Peyer's patch (tissue), 4 donors: ENCODE data around the gene CDC42BPA. TPM values are rescaled to one million over a fixed set of nuclear protein-coding genes. Genes with fewer than 3 reads are reported as not detected.

Source experiments
- DNase-seq, 3 donors: peaks; one replicate each; pipeline ENCODE4 v3.0.0-alpha.2; 2017 to 2019
- H3K27ac ChIP-seq, 4 donors: fragments of 200-600 bp; sonication (generic); one replicate each; pipeline ENCODE4 v1.5.1; 2016 to 2019
- H3K27me3 ChIP-seq, 2 donors: fragments of 200-600 bp; sonication (generic); one replicate each; pipeline ENCODE4 v1.5.1; 2019
- H3K36me3 ChIP-seq, 3 donors: fragments of 200-600 bp; sonication (generic); one replicate each; pipeline ENCODE4 v1.5.1; 2016 to 2019
- H3K4me1 ChIP-seq, 4 donors: fragments of 200-600 bp; sonication (generic); one replicate each; pipeline ENCODE4 v1.5.1; 2016 to 2019
- H3K4me3 ChIP-seq, 4 donors: fragments of 200-600 bp; sonication (generic); 1 replicate in 3 of 4; 2 replicates in 1 of 4; pipeline ENCODE4 v1.5.1; 2016 to 2019; ENCODE audit warnings: mild to moderate bottlenecking in 1 of 4
- H3K9me3 ChIP-seq, 4 donors: fragments of 200-600 bp; sonication (generic); one replicate each; pipeline ENCODE4 v1.5.1; 2016 to 2019; ENCODE audit warnings: mild to moderate bottlenecking in 1 of 4
- CTCF ChIP-seq, 6 experiments: fragments of 450-650 bp in 4 of 6; fragments of 200-600 bp in 2 of 6; sonication (generic) in 1 of 6; IDR thresholded peaks; one replicate each; pipeline ENCODE4 v1.5.1; 2017 to 2019; ENCODE audit warnings: antibody characterized with exemption in 6 of 6, mild to moderate bottlenecking in 3 of 6, moderate library complexity in 1 of 6
- POLR2A ChIP-seq, 2 donors: fragments of 450-650 bp; IDR thresholded peaks; one replicate each; pipeline ENCODE4 v1.5.1; 2017; ENCODE audit warnings: antibody characterized with exemption in 2 of 2, mild to moderate bottlenecking in 2 of 2, moderate library complexity in 2 of 2
- total RNA-seq, 4 donors: library from RNA; depleted of rRNA; stranded (reverse); fragments of >200 nt; gene quantifications; one replicate each; pipeline ENCODE4 v1.1.0, GENCODE V29; 2016

The CDC42BPA gene
- total RNA-seq, 4 donors from 2014 or later: 49.3 to 107 (median 53.9) TPM

GRCh38 chr1:226954777-226955176 lies 363.5 kb downstream of the CDC42BPA start:
- DNase-seq: peak in 1 of 3 donors; percentile 18
- Histone ChIP-seq H3K9me3 (no peaks in the 10 kb centered on the region), H3K27me3 (no peaks in the 10 kb centered on the region), H3K4me3 (no peak overlapping the region), H3K27ac (no peak overlapping the region), H3K36me3 (no peaks in the 10 kb centered on the region), H3K4me1 (no peaks in the 10 kb centered on the region)
- TF ChIP-seq CTCF (IDR thresholded peaks at IDR 0.05) (no peak), POLR2A (IDR thresholded peaks at IDR 0.05) (no peak)

- Histone ChIP-seq H3K27ac (no peak overlapping the region), H3K36me3 (no peaks in the 10 kb centered on the region), H3K4me3 (no peak overlapping the region), H3K4me1 (no peaks in the 10 kb centered on the region), H3K27me3 (no peaks in the 10 kb centered on the region), H3K9me3 (no peaks in the 10 kb centered on the region)
- TF ChIP-seq CTCF (IDR thresholded peaks at IDR 0.05) (no peak), POLR2A (IDR thresholded peaks at IDR 0.05) (no peak)
- peak in 1 of 3 donors; percentile 36 for DNase-seq
Observed at GRCh38 chr1:226954337-226954736, 364.0 kb downstream of the CDC42BPA start.

GRCh38 chr1:226953175-226953800 lies 365.0 kb downstream of the CDC42BPA start:
- no peaks in the 10 kb centered on the region for H3K27me3 ChIP-seq
- H3K9me3 ChIP-seq: no peaks in the 10 kb centered on the region
- H3K36me3 ChIP-seq: no peaks in the 10 kb centered on the region
- no peaks in the 10 kb centered on the region for H3K4me1 ChIP-seq
- peak in 1 of 3 donors; percentile 35 for DNase-seq
- no peak overlapping the region for H3K27ac ChIP-seq
- TF ChIP-seq CTCF (IDR thresholded peaks at IDR 0.05) (no peak), POLR2A (IDR thresholded peaks at IDR 0.05) (no peak)
- no peak overlapping the region for H3K4me3 ChIP-seq

- Histone ChIP-seq H3K27ac (no peak overlapping the region), H3K4me1 (peaks cover 0 to 2% (median 0%) of the 10 kb centered on the region in 4 donors), H3K9me3 (no peaks in the 10 kb centered on the region), H3K4me3 (no peak overlapping the region), H3K27me3 (no peaks in the 10 kb centered on the region), H3K36me3 (no peaks in the 10 kb centered on the region)
- DNase-seq: no peak
- TF ChIP-seq POLR2A (IDR thresholded peaks at IDR 0.05) (no peak), CTCF (IDR thresholded peaks at IDR 0.05) (no peak)
Observed at GRCh38 chr1:226952118-226952441, 366.2 kb downstream of the CDC42BPA start.

GRCh38 chr1:226951286-226952117 lies 366.8 kb downstream of the CDC42BPA start:
- Histone ChIP-seq H3K4me1 (peaks cover 0 to 7% (median 0%) of the 10 kb centered on the region in 4 donors), H3K9me3 (no peaks in the 10 kb centered on the region), H3K27me3 (no peaks in the 10 kb centered on the region), H3K4me3 (no peak overlapping the region), H3K36me3 (no peaks in the 10 kb centered on the region), H3K27ac (no peak overlapping the region)
- DNase-seq: peak in 1 of 3 donors; percentile 34
- TF ChIP-seq CTCF (IDR thresholded peaks at IDR 0.05) (no peak), POLR2A (IDR thresholded peaks at IDR 0.05) (no peak)
